Body of pancreas (tissue), 4 donors: ENCODE measurements around the gene WFIKKN1. TPM values are rescaled to one million over a fixed set of nuclear protein-coding genes. Genes with fewer than 3 reads are reported as not detected.

Source experiments
- ATAC-seq: fragments of 150-250 bp; one replicate; pipeline ENCODE4 v1.9.1; 2016
- DNase-seq, 4 donors: peaks; one replicate each; pipeline ENCODE4 v3.0.0-alpha.2; 2019
- H3K27ac ChIP-seq, 4 donors: fragments of 200-600 bp; sonication (generic); 1 replicate in 3 of 4; 2 replicates in 1 of 4; pipeline versions ENCODE4 v1.5.1 to v1.6.1; 2016 to 2019; ENCODE audit warnings: mild to moderate bottlenecking in 1 of 4, mixed read lengths in 1 of 4, moderate library complexity in 1 of 4
- H3K27me3 ChIP-seq, 2 donors: fragments of 200-600 bp; sonication (generic); one replicate each; pipeline ENCODE4 v1.6.0; 2016; ENCODE audit warnings: mild to moderate bottlenecking in 1 of 2
- H3K36me3 ChIP-seq, 2 donors: fragments of 200-600 bp; sonication (generic); replicated peaks in 1 of 2; 2 replicates each; pipeline ENCODE4 v1.5.1; 2016; ENCODE audit warnings: low read depth in 2 of 2; ENCODE audit not compliant: insufficient read depth in 1 of 2
- H3K4me1 ChIP-seq: fragments of 200-600 bp; sonication (generic); one replicate; pipeline ENCODE4 v1.6.0; 2016
- H3K4me3 ChIP-seq, 2 donors: fragments of 200-600 bp; sonication (generic); 1 replicate in 1 of 2; 2 replicates in 1 of 2; pipeline ENCODE4 v1.5.1; 2016 to 2019
- H3K9me3 ChIP-seq, 3 donors: fragments of 200-600 bp; sonication (generic); 1 replicate in 2 of 3; 2 replicates in 1 of 3; pipeline ENCODE4 v1.5.1; 2016
- CTCF ChIP-seq, 7 experiments: fragments of 450-650 bp in 4 of 7; fragments of 200-600 bp in 3 of 7; sonication (generic) in 3 of 7; IDR thresholded peaks; one replicate each; pipeline ENCODE4 v1.5.1; 2016 to 2019; ENCODE audit warnings: antibody characterized with exemption in 7 of 7
- POLR2A ChIP-seq, 3 donors: fragments of 450-650 bp; IDR thresholded peaks; one replicate each; pipeline ENCODE4 v1.6.1; 2016; ENCODE audit warnings: antibody characterized with exemption in 3 of 3, mild to moderate bottlenecking in 2 of 3
- WGBS, 2 donors: methylation state at CpG; one replicate each; pipeline ENCODE4 v1.1.5; 2017; 5-methylcytosine and 5-hydroxymethylcytosine counted together
- intact Hi-C: fragments of 100-400 bp; cut with DNase I; formaldehyde crosslinking; loops from one replicate; pipeline ENCODE4 v1.15.1; 2023
- total RNA-seq, 2 donors: library from RNA; depleted of rRNA; stranded (reverse); fragments of >200 nt; gene quantifications; one replicate each; pipeline ENCODE4 v1.1.0, GENCODE V29; 2016

Gene WFIKKN1
- total RNA-seq, 2 donors from 2014 or later: 3.9 to 5.6 TPM

- 94% methylated on average over 9 to 21 of the region's 22 CpGs for WGBS, 2 donors
- TF ChIP-seq CTCF (IDR thresholded peaks at IDR 0.05) (no peak), POLR2A (IDR thresholded peaks at IDR 0.05) (no peak)
- ATAC-seq (no peak), DNase-seq (no peak)
- Histone ChIP-seq H3K27ac (no peak overlapping the region), H3K36me3 (no peaks in the 10 kb centered on the region), H3K9me3 (no peaks in the 10 kb centered on the region), H3K4me1 (peaks cover 28% of the 10 kb centered on the region), H3K27me3 (no peaks in the 10 kb centered on the region), H3K4me3 (no peak overlapping the region)
- intact Hi-C loops: no loop called here
These were observed 24.0 kb upstream of the WFIKKN1 start for GRCh38 chr16:606656-607307.

DNA sequence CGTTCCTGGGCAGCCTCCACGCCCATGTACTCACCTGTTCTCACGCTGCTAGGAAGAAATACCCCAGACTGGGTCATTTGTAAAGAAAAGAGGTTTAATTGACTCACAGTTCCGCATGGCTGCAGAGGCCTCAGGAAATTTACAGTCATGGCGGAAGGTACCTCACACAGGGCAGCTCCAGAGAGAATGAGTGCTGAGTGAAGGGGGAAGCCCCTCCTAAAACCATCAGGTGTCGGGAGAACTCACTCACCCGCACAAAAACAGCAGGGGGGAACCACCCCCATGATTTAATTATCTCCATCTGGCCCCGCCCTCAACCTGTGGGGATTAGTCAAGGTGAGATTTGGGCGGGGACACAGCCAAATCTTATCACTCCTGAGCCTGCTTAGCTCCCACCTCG is 22.8 kb upstream of the WFIKKN1 start:
- intact Hi-C loops: no loop called here
- WGBS, 2 donors: 78 to 86% methylated on average over 10 of the region's 10 CpGs
- ATAC-seq (no peak), DNase-seq (no peak)
- no peaks in the 10 kb centered on the region for H3K27me3 ChIP-seq
- H3K36me3 ChIP-seq: no peaks in the 10 kb centered on the region
- H3K4me1 ChIP-seq: peaks cover 25% of the 10 kb centered on the region
- TF ChIP-seq CTCF (IDR thresholded peaks at IDR 0.05) (no peak), POLR2A (IDR thresholded peaks at IDR 0.05) (no peak)
- H3K27ac ChIP-seq: no peak overlapping the region
- H3K9me3 ChIP-seq: no peaks in the 10 kb centered on the region
- no peak overlapping the region for H3K4me3 ChIP-seq

GRCh38 chr16:609316-609715 is 21.5 kb upstream of the WFIKKN1 start:
- no peak for TF ChIP-seq POLR2A (IDR thresholded peaks at IDR 0.05)
- no peak for TF ChIP-seq CTCF (IDR thresholded peaks at IDR 0.05)
- intact Hi-C loops: no loop called here
- no peaks in the 10 kb centered on the region for H3K36me3 ChIP-seq
- H3K27ac ChIP-seq: no peak overlapping the region
- peaks cover 22% of the 10 kb centered on the region for H3K4me1 ChIP-seq
- no peak overlapping the region for H3K4me3 ChIP-seq
- no peaks in the 10 kb centered on the region for H3K9me3 ChIP-seq
- H3K27me3 ChIP-seq: no peaks in the 10 kb centered on the region
- ATAC-seq (no peak), DNase-seq (no peak)
- 85 to 88% methylated on average over 13 of the region's 13 CpGs for WGBS, 2 donors

GRCh38 chr16:609984-610383 is 20.8 kb upstream of the WFIKKN1 start:
- no peaks in the 10 kb centered on the region for H3K36me3 ChIP-seq
- intact Hi-C loops: no loop called here
- DNase-seq (no peak), ATAC-seq (no peak)
- TF ChIP-seq CTCF (IDR thresholded peaks at IDR 0.05): no peak
- no peak for TF ChIP-seq POLR2A (IDR thresholded peaks at IDR 0.05)
- 81 to 88% methylated on average over 6 to 14 of the region's 14 CpGs for WGBS, 2 donors
- H3K9me3 ChIP-seq: no peaks in the 10 kb centered on the region
- no peaks in the 10 kb centered on the region for H3K27me3 ChIP-seq
- H3K4me3 ChIP-seq: no peak overlapping the region
- H3K4me1 ChIP-seq: peaks cover 22% of the 10 kb centered on the region
- H3K27ac ChIP-seq: peak overlapping the region in 2 of 4 donors; percentile 3 to 41
